ENCODE results near the gene CHD2. TPM values are rescaled to one million over a fixed set of nuclear protein-coding genes. Genes with fewer than 3 reads are reported as not detected.

The CHD2 gene
- total RNA-seq, 2 donors from 2014 or later, result 63.9 to 70.0 TPM

DNA sequence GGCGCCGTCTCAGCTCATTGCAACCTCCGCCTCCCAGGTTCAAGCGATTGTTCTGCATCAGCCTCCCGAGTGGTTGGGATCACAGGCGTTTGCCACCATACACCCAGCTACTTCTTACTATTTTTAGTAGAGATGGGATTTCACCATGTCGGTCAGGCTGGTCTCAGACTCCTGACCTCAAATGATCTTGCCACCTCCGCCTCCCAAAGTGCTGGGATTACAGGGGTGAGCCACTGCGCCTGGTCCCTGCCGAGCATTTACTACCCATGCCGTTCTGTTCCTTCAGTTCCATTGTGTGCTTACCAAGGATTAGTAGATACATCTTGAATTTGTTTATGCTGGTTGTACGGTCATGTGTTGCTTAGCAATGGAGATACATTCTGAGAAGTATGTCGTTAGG is 10.3 kb downstream of the CHD2 start:
- TF ChIP-seq, protein P1, sequence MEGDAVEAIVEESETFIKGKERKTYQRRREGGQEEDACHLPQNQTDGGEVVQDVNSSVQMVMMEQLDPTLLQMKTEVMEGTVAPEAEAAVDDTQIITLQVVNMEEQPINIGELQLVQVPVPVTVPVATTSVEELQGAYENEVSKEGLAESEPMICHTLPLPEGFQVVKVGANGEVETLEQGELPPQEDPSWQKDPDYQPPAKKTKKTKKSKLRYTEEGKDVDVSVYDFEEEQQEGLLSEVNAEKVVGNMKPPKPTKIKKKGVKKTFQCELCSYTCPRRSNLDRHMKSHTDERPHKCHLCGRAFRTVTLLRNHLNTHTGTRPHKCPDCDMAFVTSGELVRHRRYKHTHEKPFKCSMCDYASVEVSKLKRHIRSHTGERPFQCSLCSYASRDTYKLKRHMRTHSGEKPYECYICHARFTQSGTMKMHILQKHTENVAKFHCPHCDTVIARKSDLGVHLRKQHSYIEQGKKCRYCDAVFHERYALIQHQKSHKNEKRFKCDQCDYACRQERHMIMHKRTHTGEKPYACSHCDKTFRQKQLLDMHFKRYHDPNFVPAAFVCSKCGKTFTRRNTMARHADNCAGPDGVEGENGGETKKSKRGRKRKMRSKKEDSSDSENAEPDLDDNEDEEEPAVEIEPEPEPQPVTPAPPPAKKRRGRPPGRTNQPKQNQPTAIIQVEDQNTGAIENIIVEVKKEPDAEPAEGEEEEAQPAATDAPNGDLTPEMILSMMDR (IDR thresholded peaks at IDR 0.05), result no peak
- TF ChIP-seq POLR2A (IDR thresholded peaks at IDR 0.05), result no peak
- Histone ChIP-seq H3K9me3 (no peaks in the 10 kb centered on the region), H3K36me3 (replicated peaks in 1 of 2; ENCODE audit: insufficient read depth in 1 of 2, low read depth in 2 of 2) (no peaks in the 10 kb centered on the region), H3K4me3 (no peak overlapping the region), H3K27me3 (no peaks in the 10 kb centered on the region), H3K27ac (peak overlapping the region in 2 of 4 donors; percentile 6 to 98), H3K4me1 (peaks cover 98% of the 10 kb centered on the region)
- DNase-seq (no peak), ATAC-seq (no peak)
- WGBS, 2 donors, result 83 to 90% methylated on average over 13 of the region's 13 CpGs
- intact Hi-C loops (cut with DNase I), result no loop called here

DNA sequence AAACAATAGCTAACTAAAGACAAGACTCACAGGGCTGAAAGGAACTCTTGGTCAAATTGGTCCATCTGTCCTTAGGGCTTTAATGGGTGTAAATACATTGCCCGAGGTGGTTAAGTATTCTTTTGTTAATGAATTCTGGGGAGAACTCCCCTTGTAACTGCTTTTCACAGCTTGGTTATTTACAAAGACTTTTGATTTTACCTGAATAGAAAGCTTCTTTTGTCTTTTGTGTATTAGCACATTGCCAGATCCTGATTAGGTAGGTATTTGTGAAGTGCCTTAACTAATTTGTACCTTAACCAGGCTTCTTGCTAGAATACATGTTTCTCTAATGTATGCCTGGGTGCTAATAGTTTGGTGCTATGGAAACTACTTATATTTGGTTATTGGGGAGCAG is 14.0 kb downstream of the CHD2 start:
- TF ChIP-seq, protein P1 (IDR thresholded peaks at IDR 0.05), result no peak
- no peak for TF ChIP-seq POLR2A (IDR thresholded peaks at IDR 0.05)
- DNase-seq (no peak), ATAC-seq (no peak)
- 24 to 43% methylated on average over 1 of the region's 1 CpG for WGBS, 2 donors
- intact Hi-C loops (cut with DNase I), result no loop called here
- Histone ChIP-seq H3K4me3 (no peak overlapping the region), H3K9me3 (no peaks in the 10 kb centered on the region), H3K4me1 (peaks cover 92% of the 10 kb centered on the region), H3K36me3 (replicated peaks in 1 of 2; ENCODE audit: insufficient read depth in 1 of 2, low read depth in 2 of 2) (no peaks in the 10 kb centered on the region), H3K27me3 (no peaks in the 10 kb centered on the region), H3K27ac (peak overlapping the region in 3 of 4 donors; percentile 2 to 92 (median 28))

DNA sequence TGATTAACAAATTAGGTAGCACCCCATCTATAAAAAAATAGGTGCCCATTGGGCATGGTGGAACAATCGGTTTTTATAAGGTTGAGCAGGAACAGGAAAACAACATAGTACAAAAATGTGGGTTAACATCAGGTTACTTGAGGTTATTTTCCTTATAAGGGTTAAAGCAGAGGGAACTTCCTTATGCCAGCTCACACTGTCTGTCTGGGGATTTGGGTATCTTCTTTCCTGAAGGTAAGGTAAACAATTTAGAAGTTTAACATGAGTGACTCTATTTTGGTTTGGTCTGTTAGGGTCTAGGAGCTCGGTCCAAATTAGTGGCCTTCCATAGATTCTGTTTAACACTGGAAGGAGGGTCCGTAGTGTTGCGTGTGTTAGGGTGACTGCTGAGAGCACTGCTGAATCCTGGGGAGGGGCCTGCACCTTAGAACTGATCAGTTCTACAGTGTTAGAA is 14.7 kb downstream of the CHD2 start:
- no peak for ATAC-seq

DNA sequence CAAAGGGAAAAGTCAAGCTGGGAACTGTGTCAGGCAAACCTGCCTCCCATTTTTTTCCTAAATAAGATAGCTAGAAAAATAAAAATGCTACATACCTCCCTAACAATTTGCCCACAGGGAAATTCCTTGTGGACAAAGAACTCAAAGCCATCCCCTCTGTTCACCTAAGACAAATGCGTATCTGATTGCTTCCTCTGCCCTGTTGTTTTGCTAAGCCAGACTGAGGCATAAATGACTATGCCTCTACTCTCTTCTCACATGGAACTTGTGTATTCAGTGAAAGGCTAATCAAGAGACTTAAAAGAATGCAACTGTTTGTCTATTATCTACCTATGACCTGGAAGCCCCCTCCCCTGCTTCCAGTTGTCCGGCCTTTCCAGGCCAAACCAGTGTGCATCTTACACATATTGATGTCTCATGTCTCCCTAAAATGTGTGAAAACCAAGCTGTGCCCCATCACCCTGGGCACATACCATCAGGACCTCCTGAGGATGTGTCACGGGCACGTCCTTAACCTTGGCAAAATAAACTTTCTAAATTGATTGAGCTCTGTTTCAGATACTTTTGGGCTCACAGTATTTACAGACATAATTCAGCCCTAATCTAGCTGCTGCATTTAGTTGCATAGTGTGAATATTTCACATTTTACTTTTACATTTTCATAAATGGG is 15.8 kb downstream of the CHD2 start:
- no peak overlapping the region for H3K4me3 ChIP-seq
- no peak for ATAC-seq

More for the DNA sequence above, 14.7 kb downstream of the CHD2 start:
- Histone ChIP-seq H3K27ac (peak overlapping the region; percentile 2 to 92 (median 40)), H3K4me3 (no peak overlapping the region), H3K36me3 (replicated peaks in 1 of 2; ENCODE audit: insufficient read depth in 1 of 2, low read depth in 2 of 2) (no peaks in the 10 kb centered on the region), H3K4me1 (peaks cover 94% of the 10 kb centered on the region), H3K9me3 (no peaks in the 10 kb centered on the region), H3K27me3 (no peaks in the 10 kb centered on the region)
- TF ChIP-seq, protein P1 (IDR thresholded peaks at IDR 0.05), result no peak
- TF ChIP-seq POLR2A (IDR thresholded peaks at IDR 0.05), result no peak
- DNase-seq, result no peak
- intact Hi-C loops (cut with DNase I), result no loop called here
- WGBS, 2 donors, result 70 to 77% methylated on average over 4 of the region's 4 CpGs

More for the DNA sequence above, 15.8 kb downstream of the CHD2 start:
- Histone ChIP-seq H3K27ac (peak overlapping the region in 3 of 4 donors; percentile 36 to 92 (median 42)), H3K36me3 (replicated peaks in 1 of 2; ENCODE audit: insufficient read depth in 1 of 2, low read depth in 2 of 2) (no peaks in the 10 kb centered on the region), H3K9me3 (no peaks in the 10 kb centered on the region), H3K27me3 (no peaks in the 10 kb centered on the region), H3K4me1 (peaks cover 94% of the 10 kb centered on the region)
- DNase-seq, result no peak
- WGBS, 2 donors, result 50 to 81% methylated on average over 4 of the region's 4 CpGs
- intact Hi-C loops (cut with DNase I), result no loop called here
- TF ChIP-seq, protein P1 (IDR thresholded peaks at IDR 0.05), result no peak
- no peak for TF ChIP-seq POLR2A (IDR thresholded peaks at IDR 0.05)
